HG03103 (cell line): ENCODE results near the gene ALPI.
"Not testable (repeated sequence)": the region's sequence is repeated elsewhere in the genome, so short reads cannot be mapped to it uniquely, and the experiment has no call there.

ENCODE experiments used
- ATAC-seq: cut with Tn5 transposase; IDR thresholded peaks from one replicate; pipeline ENCODE4 v1.9.1; 2021; ENCODE audit warnings: low read depth; ENCODE audit not compliant: unreplicated experiment

ALPI gene

GRCh38 chr2:232420463-232421188 lies 35.3 kb upstream of the ALPI start:
- ATAC-seq, result no peak

- ATAC-seq, result no peak
Observed at GRCh38 chr2:232421189-232421785, 34.7 kb upstream of the ALPI start.

GRCh38 chr2:232422051-232422450 lies 33.9 kb upstream of the ALPI start:
- ATAC-seq, result no peak

GRCh38 chr2:232422996-232423395 lies 33.0 kb upstream of the ALPI start:
- not testable (repeated sequence) for ATAC-seq

GRCh38 chr2:232423407-232423806 lies 32.5 kb upstream of the ALPI start:
- not testable (repeated sequence) for ATAC-seq

GRCh38 chr2:232431705-232432590 lies 24.0 kb upstream of the ALPI start:
- ATAC-seq, result no peak

GRCh38 chr2:232432598-232433184 lies 23.3 kb upstream of the ALPI start:
- ATAC-seq, result no peak

- not testable (repeated sequence) for ATAC-seq
Observed at GRCh38 chr2:232433622-232434021, 22.3 kb upstream of the ALPI start.

- ATAC-seq, result no peak
Observed at GRCh38 chr2:232434091-232434490, 21.9 kb upstream of the ALPI start.

GRCh38 chr2:232434563-232435374 lies 21.2 kb upstream of the ALPI start:
- ATAC-seq, result no peak

GRCh38 chr2:232435375-232435648 lies 20.6 kb upstream of the ALPI start:
- ATAC-seq, result no peak

- ATAC-seq, result no peak
Observed at GRCh38 chr2:232435805-232436204, 20.1 kb upstream of the ALPI start.

GRCh38 chr2:232436381-232437194 lies 19.4 kb upstream of the ALPI start:
- no peak for ATAC-seq

GRCh38 chr2:232437195-232437571 lies 18.8 kb upstream of the ALPI start:
- no peak for ATAC-seq

GRCh38 chr2:232438091-232438490 lies 17.9 kb upstream of the ALPI start:
- no peak for ATAC-seq

GRCh38 chr2:232438951-232439757 lies 16.8 kb upstream of the ALPI start:
- no peak for ATAC-seq

- ATAC-seq, result no peak
Observed at GRCh38 chr2:232439758-232440135, 16.2 kb upstream of the ALPI start.

- peak; percentile 71 for ATAC-seq
Observed at GRCh38 chr2:232440220-232441018, 15.5 kb upstream of the ALPI start.
